Colonic mucosa (tissue), 4 donors: ENCODE results near the gene TULP4. TPM values are rescaled to one million over a fixed set of nuclear protein-coding genes. Genes with fewer than 3 reads are reported as not detected.

ENCODE experiments used
- DNase-seq: peaks from one replicate; pipeline ENCODE4 v3.0.0-alpha.2; 2020
- H3K27ac ChIP-seq: fragments of 200-600 bp; one replicate; pipeline ENCODE4 v1.8.0; 2021
- H3K27me3 ChIP-seq: fragments of 200-600 bp; one replicate; pipeline ENCODE4 v1.8.0; 2021
- H3K36me3 ChIP-seq: fragments of 200-600 bp; one replicate; pipeline ENCODE4 v1.8.0; 2021
- H3K4me1 ChIP-seq: fragments of 200-600 bp; one replicate; pipeline ENCODE4 v1.8.0; 2021; ENCODE audit warnings: mild to moderate bottlenecking
- H3K4me3 ChIP-seq: fragments of 200-600 bp; one replicate; pipeline ENCODE4 v1.8.0; 2021
- H3K9ac ChIP-seq, 2 donors: one replicate each; pipeline ENCODE4 v1.7.0; 2013; ENCODE audit warnings: control low read depth in 2 of 2, low read depth in 2 of 2, low read length in 2 of 2
- H3K9me3 ChIP-seq: fragments of 200-600 bp; one replicate; pipeline ENCODE4 v1.8.0; 2021
- CTCF ChIP-seq: fragments of 200-600 bp; IDR thresholded peaks from one replicate; pipeline ENCODE4 v1.8.0; 2022; ENCODE audit warnings: antibody characterized with exemption, mild to moderate bottlenecking
- intact Hi-C: fragments of 100-400 bp; cut with DNase I; formaldehyde crosslinking; loops from one replicate; pipeline ENCODE4 v1.14.1; 2022
- total RNA-seq, 2 donors: library from RNA; stranded (reverse); fragmentation: NEBNext Ultra II Directional in 1 of 2; extraction: Animal tissue kit (Norgen Biotek cat#: 25700) in 1 of 2; gene quantifications; one replicate each; pipeline ENCODE4 v1.2.1, GENCODE V29; 2021
- donor health status: healthy.
- donor health status: DM: no; HTN: no; CAD: no.
- donor health status: DM: no; HTN: no; CAD: no.

Gene TULP4
- total RNA-seq, 2 donors from 2014 or later = 63.1 to 68.0 TPM

- H3K36me3 ChIP-seq = no peaks in the 10 kb centered on the region
- TF ChIP-seq CTCF = no peak
- no peak for DNase-seq
- H3K27ac ChIP-seq = no peak overlapping the region
- no peaks in the 10 kb centered on the region for H3K4me1 ChIP-seq
- no peak overlapping the region for H3K4me3 ChIP-seq
- no peak overlapping the region for H3K9ac ChIP-seq
- H3K9me3 ChIP-seq = no peaks in the 10 kb centered on the region
- no peaks in the 10 kb centered on the region for H3K27me3 ChIP-seq
- intact Hi-C loops = no loop called here
These were observed 106.2 kb downstream of the TULP4 start for GRCh38 chr6:158418501-158418900.

- Histone ChIP-seq H3K9ac (no peak overlapping the region), H3K4me3 (no peak overlapping the region), H3K4me1 (no peaks in the 10 kb centered on the region)
These were observed 107.2 kb downstream of the TULP4 start for GRCh38 chr6:158419339-158419909.

GRCh38 chr6:158421381-158421780 is 109.1 kb downstream of the TULP4 start:
- TF ChIP-seq CTCF = no peak
- H3K9ac ChIP-seq = no peak overlapping the region
- H3K27ac ChIP-seq = no peak overlapping the region
- H3K4me1 ChIP-seq = no peaks in the 10 kb centered on the region
- no peak for DNase-seq
- no peak overlapping the region for H3K4me3 ChIP-seq
- H3K9me3 ChIP-seq = no peaks in the 10 kb centered on the region
- no peaks in the 10 kb centered on the region for H3K27me3 ChIP-seq
- intact Hi-C loops = no loop called here
- H3K36me3 ChIP-seq = no peaks in the 10 kb centered on the region

More at GRCh38 chr6:158419339-158419909, 107.2 kb downstream of the TULP4 start:
- no peak for DNase-seq
- no peak overlapping the region for H3K27ac ChIP-seq
- intact Hi-C loops = no loop called here
- H3K27me3 ChIP-seq = no peaks in the 10 kb centered on the region
- H3K9me3 ChIP-seq = no peaks in the 10 kb centered on the region
- TF ChIP-seq CTCF = no peak
- no peaks in the 10 kb centered on the region for H3K36me3 ChIP-seq

GRCh38 chr6:158422629-158423238 is 110.5 kb downstream of the TULP4 start:
- H3K27me3 ChIP-seq = no peaks in the 10 kb centered on the region
- no peak overlapping the region for H3K4me3 ChIP-seq
- intact Hi-C loops = no loop called here
- no peak overlapping the region for H3K27ac ChIP-seq
- H3K9ac ChIP-seq = no peak overlapping the region
- H3K4me1 ChIP-seq = no peaks in the 10 kb centered on the region
- no peak for DNase-seq
- H3K36me3 ChIP-seq = no peaks in the 10 kb centered on the region
- H3K9me3 ChIP-seq = no peaks in the 10 kb centered on the region
- no peak for TF ChIP-seq CTCF

- no peak overlapping the region for H3K27ac ChIP-seq
- H3K36me3 ChIP-seq = no peaks in the 10 kb centered on the region
- H3K4me3 ChIP-seq = no peak overlapping the region
- no peak for TF ChIP-seq CTCF
- H3K4me1 ChIP-seq = no peaks in the 10 kb centered on the region
- DNase-seq = no peak
- H3K9me3 ChIP-seq = no peaks in the 10 kb centered on the region
- intact Hi-C loops = no loop called here
- H3K9ac ChIP-seq = no peak overlapping the region
- no peaks in the 10 kb centered on the region for H3K27me3 ChIP-seq
These were observed 118.8 kb downstream of the TULP4 start for GRCh38 chr6:158431036-158431435.
